ENCODE results near the gene ZAR1. TPM values are rescaled to one million over a fixed set of nuclear protein-coding genes. Genes with fewer than 3 reads are reported as not detected.

ZAR1 gene, protein sequence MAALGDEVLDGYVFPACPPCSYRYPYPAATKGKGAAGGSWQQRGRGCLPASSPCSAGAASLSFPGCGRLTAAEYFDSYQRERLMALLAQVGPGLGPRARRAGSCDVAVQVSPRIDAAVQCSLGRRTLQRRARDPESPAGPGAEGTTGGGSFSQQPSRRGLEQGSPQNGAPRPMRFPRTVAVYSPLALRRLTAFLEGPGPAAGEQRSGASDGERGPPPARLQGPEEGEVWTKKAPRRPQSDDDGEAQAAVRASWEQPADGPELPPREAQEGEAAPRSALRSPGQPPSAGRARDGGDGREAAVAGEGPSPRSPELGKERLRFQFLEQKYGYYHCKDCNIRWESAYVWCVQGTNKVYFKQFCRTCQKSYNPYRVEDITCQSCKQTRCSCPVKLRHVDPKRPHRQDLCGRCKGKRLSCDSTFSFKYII
- not detected for total RNA-seq

DNA sequence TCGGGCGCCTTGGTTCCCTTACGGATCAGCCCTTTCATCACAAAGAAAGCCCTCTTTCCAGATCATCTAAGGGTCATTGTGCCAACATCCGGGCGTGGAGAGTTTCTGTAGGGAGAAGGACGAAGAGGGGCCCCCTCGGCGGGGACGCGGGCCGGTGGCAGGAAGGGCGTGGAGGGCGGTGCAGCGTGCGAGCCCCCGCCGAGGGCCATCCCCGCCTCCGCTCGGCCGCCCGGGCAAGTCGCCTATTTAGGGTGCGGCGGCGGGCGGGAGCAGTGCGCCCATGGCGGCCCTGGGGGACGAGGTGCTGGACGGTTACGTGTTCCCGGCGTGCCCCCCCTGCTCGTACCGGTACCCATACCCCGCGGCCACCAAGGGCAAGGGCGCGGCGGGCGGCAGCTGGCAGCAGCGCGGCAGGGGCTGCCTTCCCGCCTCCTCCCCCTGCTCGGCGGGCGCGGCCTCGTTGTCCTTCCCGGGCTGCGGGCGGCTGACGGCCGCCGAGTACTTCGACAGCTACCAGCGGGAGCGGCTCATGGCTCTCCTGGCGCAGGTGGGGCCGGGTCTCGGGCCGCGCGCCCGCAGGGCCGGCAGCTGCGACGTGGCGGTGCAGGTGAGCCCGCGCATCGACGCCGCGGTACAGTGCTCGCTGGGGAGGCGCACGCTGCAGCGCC, at the start of gene ZAR1:
Gene ZAR1 (plus strand): TSS at position 241 of the 668 bp plus-strand sequence. CDS start 40 bp downstream, at position 281.
- TF ChIP-seq, protein P1, sequence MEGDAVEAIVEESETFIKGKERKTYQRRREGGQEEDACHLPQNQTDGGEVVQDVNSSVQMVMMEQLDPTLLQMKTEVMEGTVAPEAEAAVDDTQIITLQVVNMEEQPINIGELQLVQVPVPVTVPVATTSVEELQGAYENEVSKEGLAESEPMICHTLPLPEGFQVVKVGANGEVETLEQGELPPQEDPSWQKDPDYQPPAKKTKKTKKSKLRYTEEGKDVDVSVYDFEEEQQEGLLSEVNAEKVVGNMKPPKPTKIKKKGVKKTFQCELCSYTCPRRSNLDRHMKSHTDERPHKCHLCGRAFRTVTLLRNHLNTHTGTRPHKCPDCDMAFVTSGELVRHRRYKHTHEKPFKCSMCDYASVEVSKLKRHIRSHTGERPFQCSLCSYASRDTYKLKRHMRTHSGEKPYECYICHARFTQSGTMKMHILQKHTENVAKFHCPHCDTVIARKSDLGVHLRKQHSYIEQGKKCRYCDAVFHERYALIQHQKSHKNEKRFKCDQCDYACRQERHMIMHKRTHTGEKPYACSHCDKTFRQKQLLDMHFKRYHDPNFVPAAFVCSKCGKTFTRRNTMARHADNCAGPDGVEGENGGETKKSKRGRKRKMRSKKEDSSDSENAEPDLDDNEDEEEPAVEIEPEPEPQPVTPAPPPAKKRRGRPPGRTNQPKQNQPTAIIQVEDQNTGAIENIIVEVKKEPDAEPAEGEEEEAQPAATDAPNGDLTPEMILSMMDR (IDR thresholded peaks at IDR 0.05; ENCODE audit: low read depth), result no peak

DNA sequence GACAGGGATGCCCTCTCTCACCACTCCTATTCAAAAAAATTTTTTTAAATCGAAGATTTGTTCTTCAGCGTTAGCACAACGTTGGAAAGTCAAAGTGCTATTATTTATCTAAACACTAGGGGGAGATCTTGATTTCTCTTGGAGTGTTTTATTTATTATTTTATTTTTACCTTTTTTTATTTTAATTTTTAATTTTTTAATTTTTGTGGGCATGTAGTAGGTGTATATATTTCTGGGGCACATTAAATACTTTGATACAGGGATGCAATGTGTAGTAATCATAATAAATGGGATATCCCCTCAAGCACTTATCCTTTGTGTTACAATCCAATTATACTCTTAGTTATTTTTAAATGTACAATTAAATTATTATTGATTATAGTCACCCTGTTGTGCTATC, 44.3 kb upstream of the ZAR1 start:
- TF ChIP-seq, protein P1 (IDR thresholded peaks at IDR 0.05; ENCODE audit: low read depth), result no peak

DNA sequence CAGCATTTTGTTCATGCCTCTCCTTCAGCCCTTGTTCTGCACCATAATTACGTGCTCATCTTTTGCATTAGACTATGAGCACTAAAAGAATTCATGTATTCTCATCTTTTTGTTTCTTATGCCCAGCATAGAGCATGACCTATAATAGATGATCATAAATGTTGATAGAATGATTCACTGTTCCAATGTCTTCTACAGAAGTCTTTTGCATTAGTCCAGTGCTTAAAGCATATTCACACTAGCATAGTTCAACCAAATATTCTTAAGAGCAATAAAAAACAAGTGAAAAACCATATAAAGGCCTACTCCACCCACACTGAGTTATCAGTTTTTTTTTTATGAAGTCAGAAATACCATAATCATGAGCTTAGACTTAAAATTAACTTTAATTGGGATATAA, 43.4 kb upstream of the ZAR1 start:
- TF ChIP-seq, protein P1 (IDR thresholded peaks at IDR 0.05; ENCODE audit: low read depth), result no peak

DNA sequence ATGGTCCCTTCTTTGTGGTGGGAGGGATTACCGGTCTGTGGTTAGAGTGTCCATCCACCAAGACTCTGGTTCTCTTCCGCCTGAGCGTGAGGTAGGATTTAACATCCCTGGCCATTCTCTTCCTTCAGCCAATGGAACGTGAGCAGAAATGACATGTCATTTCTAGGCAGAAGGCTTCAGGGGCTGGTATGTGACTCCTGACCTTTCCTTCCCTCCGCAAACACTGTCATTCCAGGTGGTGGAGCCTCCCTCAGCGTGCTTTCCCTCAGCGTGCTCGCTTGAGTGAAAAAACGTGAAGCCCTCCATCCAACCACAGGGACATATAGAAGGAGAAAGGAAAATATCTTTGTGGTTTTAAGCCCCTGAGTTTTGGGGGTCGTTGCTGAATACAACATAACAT, 40.9 kb upstream of the ZAR1 start:
- TF ChIP-seq, protein P1 (IDR thresholded peaks at IDR 0.05; ENCODE audit: low read depth), result no peak

DNA sequence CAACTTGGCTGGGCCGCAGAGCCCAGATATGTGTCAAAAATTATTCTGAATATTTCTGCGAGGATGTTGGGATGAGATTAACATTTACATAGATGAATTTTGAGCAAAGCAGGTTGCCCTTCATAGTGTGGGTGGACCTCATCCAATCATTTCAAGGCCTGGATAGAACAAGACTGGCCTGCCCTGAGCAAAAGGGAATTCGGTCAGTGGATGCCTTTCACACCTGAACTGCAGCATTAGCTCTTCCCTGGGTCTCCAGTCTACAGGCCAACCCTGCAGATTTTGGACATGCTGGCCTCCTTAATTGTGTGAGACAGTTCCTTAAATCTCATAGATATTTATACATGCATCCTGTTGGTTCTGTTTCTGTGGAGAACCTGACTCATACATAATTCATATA, 39.3 kb upstream of the ZAR1 start:
- TF ChIP-seq, protein P1 (IDR thresholded peaks at IDR 0.05; ENCODE audit: low read depth), result no peak

DNA sequence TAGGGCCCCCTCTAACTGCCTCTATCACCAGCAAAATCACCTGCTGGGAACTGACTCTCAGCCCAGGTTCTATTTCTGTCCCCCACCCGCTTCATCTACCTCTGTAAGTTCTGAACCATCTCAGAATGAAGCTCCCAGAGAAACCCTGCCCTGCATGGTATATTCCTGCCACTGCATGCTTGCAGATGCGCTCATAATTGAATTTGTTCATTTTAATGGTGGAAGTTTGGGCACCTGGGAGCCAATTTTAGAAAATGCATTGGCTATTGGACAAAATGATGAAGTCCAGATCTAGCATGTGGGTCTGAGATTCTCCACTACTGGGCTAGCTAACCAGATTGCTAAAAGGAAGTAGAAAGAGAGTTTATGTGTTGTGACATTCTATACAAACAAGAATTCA, 35.5 kb upstream of the ZAR1 start:
- TF ChIP-seq, protein P1 (IDR thresholded peaks at IDR 0.05; ENCODE audit: low read depth), result no peak

DNA sequence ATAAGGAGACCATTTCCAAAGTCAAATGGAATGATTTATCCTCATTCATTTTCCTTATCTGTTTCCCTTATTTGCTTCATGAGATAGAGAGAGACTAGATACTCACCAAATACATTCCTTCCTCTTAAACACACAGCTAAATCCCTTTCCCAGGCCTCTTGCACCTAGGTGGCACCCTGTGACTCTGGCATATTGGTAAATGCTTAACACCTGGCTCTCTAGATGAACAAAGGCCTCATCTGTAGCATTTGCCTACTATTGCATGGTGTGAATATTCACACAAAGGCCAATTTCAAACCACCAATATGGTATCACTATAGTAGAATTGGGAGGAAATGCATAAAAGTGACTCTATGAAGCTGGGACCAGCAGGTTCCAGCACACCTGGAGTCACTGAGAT, 29.1 kb upstream of the ZAR1 start:
- TF ChIP-seq, protein P1 (IDR thresholded peaks at IDR 0.05; ENCODE audit: low read depth), result no peak
